Nephron progenitor cell (in vitro differentiated cells): ENCODE results near the gene LMX1B.
"Not testable (repeated sequence)": the region's sequence is repeated elsewhere in the genome, so short reads cannot be mapped to it uniquely, and the experiment has no call there.

Experiments used
- DNase-seq: peaks from one replicate; pipeline ENCODE4 v3.0.0; 2021
- H3K27ac Mint-ChIP-seq: 2 replicates; pipeline ENCODE4 v1.8.0; 2021; ENCODE audit warnings: mild to moderate bottlenecking, moderate library complexity, mixed read lengths
- H3K27me3 Mint-ChIP-seq: 2 replicates; pipeline ENCODE4 v1.8.0; 2021; ENCODE audit warnings: mild to moderate bottlenecking, low read depth, mixed read lengths; ENCODE audit not compliant: poor library complexity
- H3K36me3 Mint-ChIP-seq: 2 replicates; pipeline ENCODE4 v1.8.0; 2021; ENCODE audit warnings: low read depth, mixed read lengths
- H3K4me1 Mint-ChIP-seq: 2 replicates; pipeline ENCODE4 v1.8.0; 2021; ENCODE audit warnings: mixed read lengths
- H3K4me3 Mint-ChIP-seq: 2 replicates; pipeline ENCODE4 v1.8.0; 2021; ENCODE audit warnings: mild to moderate bottlenecking, moderate library complexity, mixed read lengths
- H3K9me3 Mint-ChIP-seq: 2 replicates; pipeline ENCODE4 v1.8.0; 2021; ENCODE audit warnings: mild to moderate bottlenecking, moderate library complexity, mixed read lengths
- CTCF ChIP-seq: fragments of 200-600 bp; sonication (generic); IDR thresholded peaks from 2 replicates; pipeline ENCODE4 v1.5.0; 2021; ENCODE audit warnings: antibody characterized with exemption

The LMX1B gene

DNA sequence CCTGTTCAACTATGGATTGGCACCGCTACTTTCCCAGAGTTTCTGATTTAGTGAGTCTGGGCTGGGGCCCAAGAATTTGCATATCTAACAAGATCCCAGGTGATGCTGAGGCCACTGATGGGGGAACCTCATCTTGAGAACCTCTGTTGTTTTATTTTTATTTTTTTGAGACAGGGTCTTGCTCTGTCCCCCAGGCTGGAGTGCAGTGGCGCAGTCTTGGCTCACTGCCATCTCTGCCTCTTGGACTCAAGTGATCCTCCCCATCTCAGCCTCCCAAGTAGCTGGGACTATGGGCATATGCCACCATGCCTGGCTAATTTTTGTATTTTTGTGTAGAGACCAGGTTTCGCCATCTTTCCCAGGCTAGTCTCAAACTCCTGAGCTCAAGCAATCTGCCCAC lies 35.7 kb downstream of the LMX1B start:
- Mint-ChIP-seq H3K9me3 (no peaks in the 10 kb centered on the region), H3K27me3 (peaks cover 53% of the 10 kb centered on the region), H3K4me1 (peaks cover 92% of the 10 kb centered on the region), H3K27ac (no peak overlapping the region), H3K4me3 (no peak overlapping the region), H3K36me3 (no peaks in the 10 kb centered on the region)
- DNase-seq, result no peak
- no peak for TF ChIP-seq CTCF

DNA sequence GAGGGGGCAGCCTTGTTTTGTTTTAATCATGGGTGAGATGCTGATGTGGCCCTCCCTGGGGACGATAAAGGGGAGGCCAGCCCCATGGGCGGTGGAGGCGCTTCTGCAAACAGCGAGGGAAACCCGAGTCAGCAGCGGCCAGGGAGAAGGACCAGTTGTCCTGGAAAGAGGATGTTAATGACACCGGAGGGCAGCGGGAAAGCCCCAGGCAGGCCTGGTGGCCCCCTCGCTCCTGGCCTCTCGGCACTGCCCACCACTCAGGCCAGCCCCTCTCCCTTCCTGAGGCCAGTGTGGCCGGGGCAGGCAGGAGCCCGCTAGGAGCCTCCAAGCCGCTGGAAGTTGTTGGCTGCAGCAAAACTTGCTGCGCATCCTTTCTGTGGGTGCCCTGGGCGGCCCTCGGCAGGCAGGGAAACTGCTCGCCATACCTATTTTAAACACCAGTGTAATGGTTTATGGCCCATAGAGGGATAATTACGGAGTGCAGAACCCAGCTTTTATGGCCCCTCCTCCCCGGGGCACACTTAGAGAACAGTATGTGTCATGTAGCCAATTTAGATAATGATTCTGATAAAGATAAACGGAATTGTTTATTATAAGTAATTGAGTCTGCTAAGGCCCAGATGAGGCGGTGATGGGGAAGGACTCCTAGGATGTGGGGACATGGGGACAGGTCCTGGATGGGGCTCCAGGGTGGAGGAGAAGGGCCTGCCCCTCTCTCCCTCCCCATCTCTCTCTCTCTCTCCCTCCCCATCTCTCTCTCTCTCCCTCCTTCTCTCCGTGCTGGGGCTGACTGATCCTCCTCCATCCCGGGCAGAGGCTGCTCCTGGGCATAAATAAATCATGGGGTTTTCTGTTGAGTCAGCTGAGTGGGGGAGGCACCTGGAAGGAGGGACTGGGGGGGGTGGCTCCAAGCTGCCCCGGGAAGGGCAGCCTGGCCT lies 36.9 kb downstream of the LMX1B start:
- H3K4me3 Mint-ChIP-seq, result peak overlapping the region; percentile 54
- peak; percentile 52 for DNase-seq
- H3K27ac Mint-ChIP-seq, result peak overlapping the region; percentile 42
- H3K4me1 Mint-ChIP-seq, result peaks cover 99% of the 10 kb centered on the region
- no peaks in the 10 kb centered on the region for H3K9me3 Mint-ChIP-seq
- no peak for TF ChIP-seq CTCF
- H3K36me3 Mint-ChIP-seq, result no peaks in the 10 kb centered on the region
- H3K27me3 Mint-ChIP-seq, result peaks cover 46% of the 10 kb centered on the region

- H3K4me1 Mint-ChIP-seq, result peaks cover 98% of the 10 kb centered on the region
- no peaks in the 10 kb centered on the region for H3K36me3 Mint-ChIP-seq
- H3K27me3 Mint-ChIP-seq, result peaks cover 47% of the 10 kb centered on the region
- TF ChIP-seq CTCF, result no peak
- H3K9me3 Mint-ChIP-seq, result no peaks in the 10 kb centered on the region
- H3K27ac Mint-ChIP-seq, result no peak overlapping the region
- peak; percentile 70 for DNase-seq
- peak overlapping the region; percentile 50 for H3K4me3 Mint-ChIP-seq
Measured at GRCh38 chr9:126652140-126652582, 38.4 kb downstream of the LMX1B start.

- TF ChIP-seq CTCF, result no peak
- Mint-ChIP-seq H3K4me3 (peak overlapping the region; percentile 64), H3K4me1 (peaks cover 97% of the 10 kb centered on the region), H3K9me3 (no peaks in the 10 kb centered on the region), H3K27me3 (peaks cover 42% of the 10 kb centered on the region), H3K36me3 (no peaks in the 10 kb centered on the region), H3K27ac (peak overlapping the region; percentile 22)
- DNase-seq, result no peak
Measured at GRCh38 chr9:126654124-126654523, 40.4 kb downstream of the LMX1B start.

GRCh38 chr9:126656214-126656613 lies 42.5 kb downstream of the LMX1B start:
- Mint-ChIP-seq H3K4me1 (peaks cover 87% of the 10 kb centered on the region), H3K27me3 (peaks cover 46% of the 10 kb centered on the region)
- H3K4me3 Mint-ChIP-seq, H3K36me3 Mint-ChIP-seq, H3K9me3 Mint-ChIP-seq, DNase-seq, H3K27ac Mint-ChIP-seq: not testable (repeated sequence)

DNA sequence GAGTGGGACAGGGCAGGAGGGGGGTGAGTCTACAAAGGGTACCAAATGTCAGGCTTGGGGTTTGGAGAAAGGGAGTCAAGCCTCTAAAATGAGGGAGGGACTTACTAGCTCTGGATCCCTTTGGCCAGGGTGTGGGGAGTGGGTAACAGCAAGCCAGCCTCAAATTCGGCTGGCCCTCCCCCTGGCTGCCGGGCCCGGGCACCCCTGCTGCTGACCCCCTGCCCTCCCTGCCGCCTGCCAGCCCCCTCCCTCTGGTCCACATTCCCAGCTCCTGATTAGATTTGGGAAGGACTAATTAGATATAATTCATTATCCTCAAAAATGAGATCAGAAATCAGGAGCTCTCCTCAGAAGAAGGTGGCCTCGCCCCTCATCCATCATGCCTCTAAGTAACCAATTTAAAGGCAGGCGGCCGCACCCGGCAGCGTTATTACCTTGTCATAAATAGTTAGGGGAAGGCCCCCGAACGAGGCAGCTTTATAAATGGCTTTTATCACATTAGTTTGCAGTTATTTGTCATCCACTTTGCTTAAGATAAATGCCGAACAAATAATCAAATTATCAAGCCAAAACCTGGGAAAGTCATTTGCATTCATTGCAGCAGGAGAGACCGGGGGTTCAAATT lies 44.6 kb downstream of the LMX1B start:
- Mint-ChIP-seq H3K4me3 (no peak overlapping the region), H3K9me3 (no peaks in the 10 kb centered on the region), H3K36me3 (no peaks in the 10 kb centered on the region), H3K4me1 (peaks cover 71% of the 10 kb centered on the region), H3K27ac (no peak overlapping the region), H3K27me3 (peaks cover 42% of the 10 kb centered on the region)
- TF ChIP-seq CTCF, result no peak
- no peak for DNase-seq
